Astrocyte of the hippocampus (primary cell): ENCODE measurements around the gene RNF126.
A peak's percentile ranks its signal among the peaks of the same experiment; 100 is the strongest.
"Not testable (repeated sequence)": the region's sequence is repeated elsewhere in the genome, so short reads cannot be mapped to it uniquely, and the experiment has no call there.

Experiments
- DNase-seq: peaks from one replicate; pipeline ENCODE4 v3.0.0; 2011; ENCODE audit warnings: low read depth, low spot score

Gene RNF126

GRCh38 chr19:628168-628567 lies 34.8 kb downstream of the RNF126 start:
- DNase-seq: no peak

GRCh38 chr19:626566-626965 lies 36.4 kb downstream of the RNF126 start:
- not testable (repeated sequence) for DNase-seq

GRCh38 chr19:625257-625656 lies 37.8 kb downstream of the RNF126 start:
- DNase-seq: no peak

GRCh38 chr19:624433-625109 lies 38.4 kb downstream of the RNF126 start:
- no peak for DNase-seq

DNA sequence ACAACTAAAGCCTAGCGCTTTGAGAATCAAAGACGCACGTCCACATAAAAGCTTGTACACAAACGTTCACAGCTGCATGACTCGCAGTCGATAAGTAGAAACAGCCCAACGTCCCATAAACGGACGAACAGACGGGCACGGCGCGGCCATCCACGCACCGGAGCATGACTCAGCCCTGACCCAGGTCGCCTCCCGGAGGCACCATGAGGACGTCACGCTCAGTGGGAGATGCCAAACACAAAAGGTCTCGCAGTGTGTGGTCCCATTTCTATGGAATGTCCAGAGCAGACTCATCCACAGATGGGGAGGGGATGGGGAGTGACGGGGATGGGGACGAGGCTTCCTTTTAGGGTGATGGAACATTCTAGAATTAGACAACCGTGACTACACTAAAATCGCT lies 39.0 kb downstream of the RNF126 start:
- peak; percentile 96 for DNase-seq

DNA sequence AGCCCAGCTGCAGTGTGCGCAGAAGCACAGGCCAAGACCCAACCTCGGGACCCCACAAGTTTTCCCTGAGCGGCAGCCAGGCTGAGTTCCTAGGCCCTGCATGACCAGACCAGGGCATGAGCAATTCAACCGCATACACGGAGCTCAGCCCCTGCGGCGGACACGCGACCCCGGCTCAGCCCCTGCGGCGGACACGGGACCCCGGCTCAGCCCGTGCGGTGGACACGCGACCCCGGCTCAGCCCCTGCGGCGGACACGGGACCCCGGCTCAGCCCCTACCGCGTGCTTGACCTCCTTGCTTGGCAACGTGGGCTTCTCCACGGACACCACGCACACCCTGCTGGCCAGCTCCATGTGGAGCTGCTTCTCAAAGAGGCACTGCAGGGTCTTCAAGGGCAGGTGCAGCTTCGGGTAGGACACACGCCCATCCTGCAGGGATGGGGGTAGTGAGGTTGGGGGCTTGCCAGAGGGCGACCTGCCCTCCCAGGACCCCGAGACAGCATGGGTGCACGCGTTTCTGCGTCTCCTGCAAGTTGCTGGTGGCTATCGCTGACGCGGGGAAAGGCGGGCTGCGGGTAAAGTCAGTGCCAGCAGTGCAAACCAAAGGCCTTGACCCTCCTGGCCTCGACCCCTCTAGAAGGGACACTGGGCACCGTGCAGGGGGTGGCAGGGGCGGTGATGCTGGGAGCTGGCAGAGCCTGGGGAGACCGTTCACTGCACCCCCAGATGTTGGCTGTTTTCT lies 39.7 kb downstream of the RNF126 start:
- no peak for DNase-seq

DNA sequence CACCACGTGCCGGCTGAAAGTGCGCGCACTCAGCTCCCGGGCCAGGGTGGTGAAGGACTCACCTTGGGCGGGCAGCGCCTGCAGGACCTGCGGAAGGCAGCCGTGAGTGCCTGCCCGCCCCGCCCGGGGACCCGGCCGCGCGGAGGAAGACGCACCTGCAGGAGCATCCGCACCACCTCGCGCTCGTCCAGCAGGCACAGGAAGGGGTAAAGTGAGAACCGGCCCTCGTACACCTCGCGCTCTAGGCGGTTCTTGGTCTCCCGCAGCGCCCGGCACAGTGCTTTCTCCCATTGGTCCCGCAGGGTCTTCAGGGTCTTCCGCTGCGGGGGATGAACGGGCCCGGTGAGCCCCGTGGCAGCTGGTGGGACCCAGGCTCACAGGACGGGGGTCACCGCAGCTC lies 40.3 kb downstream of the RNF126 start:
- DNase-seq: no peak

DNA sequence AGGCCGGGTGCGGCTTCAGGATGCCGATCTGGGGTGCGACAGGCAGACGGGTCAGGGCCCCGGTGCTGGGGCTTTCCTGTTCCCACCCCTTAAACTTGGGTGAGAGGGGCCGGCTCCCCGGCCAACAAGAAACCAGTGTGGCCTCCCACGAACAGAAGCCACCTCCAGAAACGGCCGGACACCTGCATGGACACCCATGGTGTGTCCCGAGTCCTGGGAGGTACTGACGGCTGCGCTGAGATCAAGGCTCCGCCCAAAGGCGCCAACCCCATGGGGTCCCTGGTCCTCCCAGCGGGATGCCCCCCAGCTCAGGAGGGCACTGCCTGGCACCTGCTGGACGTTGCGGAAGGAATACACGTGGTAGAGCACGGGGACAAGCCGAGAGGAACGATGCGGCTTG lies 41.2 kb downstream of the RNF126 start:
- DNase-seq: no peak

GRCh38 chr19:621191-621590 lies 41.8 kb downstream of the RNF126 start:
- not testable (repeated sequence) for DNase-seq

GRCh38 chr19:620166-620862 lies 42.7 kb downstream of the RNF126 start:
- DNase-seq: no peak

DNA sequence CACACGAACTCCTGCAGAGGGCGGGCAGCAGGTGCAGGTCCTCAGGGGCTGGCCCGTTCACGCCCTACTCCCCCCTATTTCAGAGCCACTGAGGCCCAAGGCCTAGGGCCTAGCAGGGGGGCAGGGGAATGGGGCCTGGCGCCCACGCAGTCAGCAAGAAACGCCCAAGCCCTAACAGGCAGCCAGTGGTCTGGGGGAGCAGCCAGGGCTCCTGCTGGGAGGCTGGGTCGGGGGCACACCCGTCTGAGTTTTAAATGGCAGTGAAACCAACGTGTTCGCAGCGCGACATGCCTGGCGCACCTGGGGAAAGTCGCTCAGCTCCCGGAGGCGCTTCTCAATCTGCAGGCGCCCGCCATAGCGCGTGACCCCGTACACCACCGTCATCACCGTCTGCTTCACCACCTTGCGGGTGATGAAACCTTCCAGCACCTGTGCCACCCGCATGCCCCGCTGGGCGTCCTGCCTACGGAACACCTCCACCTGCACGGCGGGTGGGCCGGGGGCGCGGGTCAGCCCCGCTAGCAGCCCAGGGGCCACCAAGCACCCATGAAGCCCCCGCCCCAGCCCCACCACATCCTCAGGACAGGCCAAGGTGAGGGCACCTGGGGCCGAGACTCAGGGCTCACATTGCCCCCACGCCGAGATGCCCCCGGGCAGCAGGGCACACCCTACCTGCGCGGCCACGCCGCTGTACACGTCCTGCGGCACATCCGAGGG lies 43.6 kb downstream of the RNF126 start:
- DNase-seq: no peak

DNA sequence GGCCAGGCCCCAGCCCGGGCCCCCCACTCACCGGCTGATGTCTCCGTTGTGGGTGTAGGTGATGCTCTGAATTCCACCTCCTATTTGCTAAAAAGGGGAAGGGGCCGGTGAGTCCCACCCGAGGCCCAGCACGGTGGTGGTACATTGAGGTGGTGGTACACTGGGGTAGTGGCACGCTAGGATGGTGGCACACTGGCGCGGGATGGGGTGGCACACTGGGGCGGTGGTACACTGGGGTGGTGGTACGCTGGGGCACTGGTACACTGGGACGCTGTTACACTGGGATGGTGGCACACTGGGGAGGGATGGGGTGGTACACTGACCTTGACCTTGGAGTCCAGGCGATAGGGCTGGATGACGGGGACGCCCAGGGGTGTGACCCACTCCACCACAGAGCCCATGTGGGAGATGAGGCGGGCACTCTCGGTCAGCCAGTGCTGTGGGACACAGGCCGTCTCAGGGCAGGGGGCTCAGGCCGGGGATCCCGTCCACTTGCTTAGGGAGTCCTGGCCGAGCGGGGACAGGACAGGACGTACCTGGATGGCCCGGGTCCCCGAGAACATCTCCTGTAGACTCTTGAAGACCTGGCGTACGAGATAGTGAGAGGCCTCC lies 44.2 kb downstream of the RNF126 start:
- DNase-seq: no peak

DNA sequence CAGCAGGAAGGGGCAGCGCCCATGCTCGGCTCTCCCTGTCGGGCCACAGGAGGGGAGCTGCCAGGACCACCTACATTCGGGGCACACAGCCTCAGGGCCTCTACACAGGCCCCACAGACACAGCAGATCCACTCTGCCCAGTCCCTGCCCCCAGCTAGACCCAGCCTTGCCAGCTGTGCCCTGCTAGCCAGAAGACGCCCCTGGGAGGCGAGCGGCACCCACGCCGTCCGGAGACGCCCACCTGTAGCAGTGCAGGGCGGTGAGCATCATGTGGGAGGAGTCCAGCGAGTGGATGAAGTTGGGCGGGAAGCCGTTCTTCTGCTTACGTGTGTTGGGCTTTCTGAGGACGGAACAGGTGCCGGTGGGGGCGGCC lies 44.8 kb downstream of the RNF126 start:
- DNase-seq: no peak

- no peak for DNase-seq
Measured at GRCh38 chr19:617551-618246, 45.3 kb downstream of the RNF126 start.

DNA sequence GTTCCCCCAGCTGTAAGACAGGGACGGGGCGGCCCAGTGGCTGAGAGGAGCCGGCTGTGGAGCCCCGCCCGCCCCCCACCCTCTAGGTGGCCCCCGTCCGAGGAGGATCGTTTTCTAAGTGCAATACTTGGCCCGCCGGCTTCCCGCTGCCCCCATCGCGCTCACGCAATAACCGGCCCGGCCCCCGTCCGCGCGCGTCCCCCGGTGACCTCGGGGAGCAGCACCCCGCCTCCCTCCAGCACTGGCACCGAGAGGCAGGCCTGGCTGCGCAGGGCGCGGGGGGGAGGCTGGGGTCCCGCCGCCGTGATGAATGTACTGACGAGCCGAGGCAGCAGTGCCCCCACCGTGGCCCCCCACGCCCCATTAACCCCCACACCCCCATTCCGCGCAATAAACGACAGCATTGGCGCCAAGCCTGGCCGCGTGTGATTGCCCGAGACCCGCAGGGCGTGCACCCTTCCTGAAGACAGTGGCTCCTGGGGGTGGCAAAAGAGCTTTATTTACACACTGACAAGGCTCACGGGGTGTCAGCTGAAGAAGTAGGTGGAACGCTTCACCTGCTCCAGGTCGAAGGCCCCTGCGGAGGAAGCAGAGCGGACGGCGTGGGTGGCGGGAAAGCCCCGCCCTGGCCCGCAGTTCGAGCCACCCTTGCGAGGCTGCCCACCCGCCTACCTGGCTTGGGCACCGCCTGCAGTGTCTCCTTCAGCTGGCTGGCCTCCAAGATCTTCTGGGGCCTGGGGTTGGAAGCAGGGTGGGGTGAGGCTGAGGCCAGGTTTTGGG lies 46.1 kb downstream of the RNF126 start:
- DNase-seq: no peak

DNA sequence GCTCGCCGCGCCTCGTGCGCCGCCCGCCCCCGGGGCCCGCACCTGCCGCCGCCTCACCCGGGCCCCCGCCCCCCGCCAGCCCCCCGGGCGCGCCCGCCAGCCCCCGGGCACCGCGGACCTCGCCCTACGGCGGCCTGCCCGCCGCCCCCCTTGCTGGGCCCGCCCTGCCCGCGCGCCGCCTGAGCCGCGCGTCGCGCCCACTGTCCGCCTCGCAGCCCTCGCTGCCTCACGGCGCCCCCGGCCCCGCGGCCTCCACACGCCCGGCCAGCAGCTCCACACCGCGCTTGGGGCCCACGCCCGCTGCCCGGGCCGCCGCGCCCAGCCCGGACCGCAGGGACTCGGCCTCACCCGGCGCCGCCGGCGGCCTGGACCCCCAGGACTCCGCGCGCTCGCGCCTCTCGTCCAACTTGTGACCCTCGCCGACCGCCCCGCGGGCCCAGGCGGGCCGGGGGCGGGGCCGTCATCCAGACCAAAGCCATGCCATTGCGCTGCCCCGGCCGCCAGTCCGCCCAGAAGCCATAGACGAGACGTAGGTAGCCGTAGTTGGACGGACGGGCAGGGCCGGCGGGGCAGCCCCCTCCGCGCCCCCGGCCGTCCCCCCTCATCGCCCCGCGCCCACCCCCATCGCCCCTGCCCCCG lies 46.8 kb downstream of the RNF126 start:
- no peak for DNase-seq

- DNase-seq: peak; percentile 48
Measured at GRCh38 chr19:615619-616018, 47.4 kb downstream of the RNF126 start.

DNA sequence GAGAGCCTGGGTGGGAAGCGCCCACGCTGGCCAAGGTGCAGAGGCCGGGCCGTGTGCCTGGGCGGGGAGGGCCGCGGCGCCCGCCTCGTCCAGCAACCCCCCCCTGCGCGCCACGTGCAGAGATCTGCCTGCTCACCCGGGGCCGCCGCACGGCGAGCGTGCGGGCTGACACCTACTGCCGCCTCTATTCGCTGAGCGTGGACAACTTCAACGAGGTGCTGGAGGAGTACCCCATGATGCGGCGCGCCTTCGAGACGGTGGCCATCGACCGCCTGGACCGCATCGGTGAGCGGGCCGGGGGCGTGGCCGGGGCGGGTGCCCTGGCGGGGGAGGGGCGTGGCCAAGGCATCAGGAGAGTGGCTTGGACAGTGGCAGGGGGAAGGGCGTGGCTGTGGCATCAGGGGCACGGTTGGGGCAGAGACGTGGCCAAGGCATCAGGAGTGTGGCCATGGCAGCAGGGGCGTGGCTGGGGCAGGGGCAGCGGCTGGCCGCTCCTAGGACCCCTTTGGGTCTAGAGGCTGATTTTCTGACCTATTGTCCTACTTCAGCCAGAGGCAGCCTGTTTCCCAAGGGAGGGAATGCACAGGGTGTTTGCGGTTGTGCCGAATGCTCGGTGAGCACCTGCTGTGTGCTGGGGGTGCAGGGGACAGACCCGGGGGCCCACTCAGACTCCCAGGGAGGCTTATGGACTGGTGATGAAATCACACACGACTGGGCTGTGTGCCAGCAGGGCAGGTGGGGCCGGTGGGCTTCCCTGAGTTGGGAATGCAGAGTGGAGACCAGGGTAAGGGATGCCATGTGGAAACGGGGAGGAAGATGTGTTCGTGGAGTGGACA lies 49.1 kb downstream of the RNF126 start:
- no peak for DNase-seq

DNA sequence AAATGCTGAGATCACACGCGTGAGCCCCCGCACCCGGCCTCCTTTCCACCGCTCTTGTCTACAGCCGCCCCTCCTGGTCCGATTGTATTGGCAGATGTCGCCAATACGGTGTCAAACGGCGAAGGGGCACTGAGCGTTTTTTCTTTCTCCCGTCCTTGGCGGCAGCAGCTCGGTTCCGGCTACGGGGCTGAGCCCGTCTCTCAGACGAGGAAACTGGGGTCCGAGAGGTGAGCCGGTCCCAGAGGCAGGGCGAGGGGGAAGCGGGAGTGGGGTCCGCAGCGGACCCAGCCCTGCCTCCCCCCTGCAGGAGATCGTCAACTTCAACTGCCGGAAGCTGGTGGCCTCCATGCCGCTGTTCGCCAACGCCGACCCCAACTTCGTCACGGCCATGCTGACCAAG lies 50.1 kb downstream of the RNF126 start:
- DNase-seq: no peak
